Astrocyte (in vitro differentiated cells and primary cell): ENCODE results near the gene MEIKIN.

Source experiments
- EZH2 ChIP-seq: IDR thresholded peaks from 2 replicates; pipeline ENCODE4 v1.6.1; 2012; ENCODE audit warnings: mild to moderate bottlenecking, low read length, inconsistent platforms; ENCODE audit not compliant: insufficient read depth
- TF ChIP-seq, protein P1 (sequence below): IDR thresholded peaks from 2 replicates; pipeline ENCODE4 v1.5.1; 2011; ENCODE audit warnings: low read depth, mild to moderate bottlenecking, inconsistent platforms, low read length, moderate library complexity; ENCODE audit not compliant: insufficient read depth

DNA sequence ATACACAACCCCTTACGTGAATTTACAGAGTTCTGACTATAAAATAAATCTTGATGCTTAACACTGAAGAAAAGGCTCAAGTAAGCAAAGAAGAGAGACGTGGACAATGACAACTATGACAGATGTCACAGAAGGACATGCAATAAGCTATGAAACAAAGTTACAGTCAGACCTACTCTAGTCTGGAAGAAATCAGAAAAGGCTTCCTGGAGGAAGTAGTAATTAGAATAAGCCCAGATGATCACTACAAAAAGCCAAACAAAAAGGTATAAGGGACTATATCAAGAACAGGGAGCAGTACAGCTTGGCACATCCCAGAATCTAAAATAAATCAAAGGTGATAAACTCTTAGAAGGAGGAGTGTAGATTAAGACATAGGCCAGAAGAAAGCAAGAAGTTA, 154.9 kb downstream of the MEIKIN start:
- TF ChIP-seq, protein P1, sequence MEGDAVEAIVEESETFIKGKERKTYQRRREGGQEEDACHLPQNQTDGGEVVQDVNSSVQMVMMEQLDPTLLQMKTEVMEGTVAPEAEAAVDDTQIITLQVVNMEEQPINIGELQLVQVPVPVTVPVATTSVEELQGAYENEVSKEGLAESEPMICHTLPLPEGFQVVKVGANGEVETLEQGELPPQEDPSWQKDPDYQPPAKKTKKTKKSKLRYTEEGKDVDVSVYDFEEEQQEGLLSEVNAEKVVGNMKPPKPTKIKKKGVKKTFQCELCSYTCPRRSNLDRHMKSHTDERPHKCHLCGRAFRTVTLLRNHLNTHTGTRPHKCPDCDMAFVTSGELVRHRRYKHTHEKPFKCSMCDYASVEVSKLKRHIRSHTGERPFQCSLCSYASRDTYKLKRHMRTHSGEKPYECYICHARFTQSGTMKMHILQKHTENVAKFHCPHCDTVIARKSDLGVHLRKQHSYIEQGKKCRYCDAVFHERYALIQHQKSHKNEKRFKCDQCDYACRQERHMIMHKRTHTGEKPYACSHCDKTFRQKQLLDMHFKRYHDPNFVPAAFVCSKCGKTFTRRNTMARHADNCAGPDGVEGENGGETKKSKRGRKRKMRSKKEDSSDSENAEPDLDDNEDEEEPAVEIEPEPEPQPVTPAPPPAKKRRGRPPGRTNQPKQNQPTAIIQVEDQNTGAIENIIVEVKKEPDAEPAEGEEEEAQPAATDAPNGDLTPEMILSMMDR: no peak
- no peak for TF ChIP-seq EZH2
